NOMO-1 treated with dmso at 0.1 percent for 144 hours (cell line): ENCODE measurements around the gene NOTCH3.

Source experiments
- DNase-seq: peaks from one replicate; lab custom pipeline; 2025; ENCODE audit not compliant: unreplicated experiment; lab: John Stamatoyannopoulos, UW

The NOTCH3 gene

DNA sequence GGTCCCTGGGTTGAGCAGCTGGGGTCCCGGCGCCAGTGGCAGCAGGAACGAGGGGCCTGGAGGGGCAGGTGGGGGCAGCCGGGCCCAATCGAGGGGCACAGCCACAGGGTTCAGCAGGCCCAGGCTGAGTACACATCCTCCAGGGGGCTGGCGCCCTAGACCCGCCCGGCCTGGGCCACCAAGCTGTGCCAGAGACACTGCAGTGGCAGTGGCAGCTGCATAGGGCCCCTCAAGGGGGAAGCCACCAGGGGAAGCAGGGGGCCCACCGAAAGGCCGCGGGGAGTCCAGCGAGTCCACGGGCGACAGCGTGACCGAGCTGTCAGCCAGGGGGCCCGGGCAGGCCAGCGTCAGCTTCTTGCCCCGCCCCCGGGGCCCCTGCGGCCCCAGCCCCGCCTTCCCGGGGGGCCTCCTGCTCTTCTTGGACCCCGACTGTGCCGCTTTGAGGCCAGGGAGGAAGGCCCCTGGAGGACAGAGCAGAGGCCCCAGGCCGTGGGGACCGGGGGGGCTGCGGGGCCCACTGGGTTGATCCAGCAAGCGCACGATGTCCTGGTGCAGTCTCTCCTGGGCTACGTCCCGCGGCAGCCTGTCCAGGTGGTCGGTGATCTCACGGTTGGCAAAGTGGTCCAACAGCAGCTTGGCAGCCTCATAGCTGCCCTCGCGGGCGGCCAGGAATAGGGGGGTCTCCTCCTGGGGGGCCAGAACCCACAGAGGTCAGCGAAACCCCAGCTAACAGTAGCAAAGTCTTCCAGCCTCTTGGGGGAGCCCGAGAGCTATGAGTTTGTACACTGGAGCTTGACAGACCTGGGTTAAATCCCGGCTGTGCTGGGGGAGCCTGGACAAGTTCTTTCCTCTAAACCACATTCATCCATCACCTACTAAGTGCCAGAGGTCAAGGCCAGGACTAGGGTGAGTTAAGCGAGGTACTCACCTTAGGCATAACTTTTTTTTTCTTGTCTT is 39.5 kb downstream of the NOTCH3 start:
- DNase-seq: no peak

DNA sequence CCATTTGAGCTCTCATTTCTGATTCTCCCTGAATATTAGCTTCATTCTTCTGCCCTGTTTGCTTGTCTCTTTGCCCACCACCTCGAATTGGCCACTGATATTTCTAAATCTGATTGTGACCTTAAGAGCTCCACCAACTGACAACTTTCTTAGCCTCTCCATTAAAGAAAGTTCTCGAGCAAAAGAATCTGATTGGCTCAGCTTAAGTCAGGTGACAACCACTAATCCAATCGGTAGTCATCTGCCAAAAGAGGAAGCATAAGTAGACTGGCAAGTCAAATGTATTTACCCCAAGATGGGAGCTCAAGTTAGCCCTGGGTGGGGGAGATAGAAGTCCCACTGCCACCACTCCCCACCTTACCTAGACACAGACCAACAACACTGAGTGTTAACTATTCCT is 41.5 kb downstream of the NOTCH3 start:
- DNase-seq: no peak

DNA sequence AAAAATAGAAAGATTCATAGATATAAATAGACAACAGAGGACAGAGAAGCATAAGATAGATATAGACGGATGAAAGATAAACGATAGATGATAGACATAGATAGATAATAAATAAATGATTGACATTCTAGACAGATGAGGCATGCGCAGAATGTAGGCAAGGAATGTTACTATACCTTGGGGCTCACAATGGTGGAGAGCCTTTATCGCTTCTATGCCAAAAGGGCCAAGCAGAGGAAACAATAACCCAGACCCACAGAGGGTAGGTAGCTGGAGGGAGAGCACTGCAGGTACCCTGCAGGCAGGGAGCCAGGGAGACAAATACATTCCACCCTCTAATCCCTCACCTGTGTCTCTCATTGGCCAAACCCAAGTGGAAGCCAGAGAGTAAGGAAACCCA is 44.4 kb downstream of the NOTCH3 start:
- no peak for DNase-seq

DNA sequence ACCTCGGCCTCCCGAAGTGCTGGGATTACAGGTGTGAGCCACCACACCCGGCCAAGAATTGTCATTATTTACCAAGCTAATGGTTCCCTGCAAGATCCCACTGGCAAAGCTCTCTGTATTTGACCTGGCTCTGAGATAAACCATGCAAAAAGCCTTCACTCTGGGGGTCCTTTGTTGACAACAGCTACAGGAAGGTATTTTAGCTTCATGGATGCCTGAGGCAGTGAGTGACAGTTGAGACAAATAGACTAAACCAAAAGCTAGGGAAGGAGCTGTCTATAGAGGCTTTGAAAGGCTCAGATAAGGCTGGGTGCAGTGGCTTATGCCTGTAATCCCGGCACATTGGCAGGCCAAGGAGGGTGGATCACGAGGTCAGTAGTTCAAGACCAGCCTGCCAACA is 45.5 kb downstream of the NOTCH3 start:
- DNase-seq: no peak

DNA sequence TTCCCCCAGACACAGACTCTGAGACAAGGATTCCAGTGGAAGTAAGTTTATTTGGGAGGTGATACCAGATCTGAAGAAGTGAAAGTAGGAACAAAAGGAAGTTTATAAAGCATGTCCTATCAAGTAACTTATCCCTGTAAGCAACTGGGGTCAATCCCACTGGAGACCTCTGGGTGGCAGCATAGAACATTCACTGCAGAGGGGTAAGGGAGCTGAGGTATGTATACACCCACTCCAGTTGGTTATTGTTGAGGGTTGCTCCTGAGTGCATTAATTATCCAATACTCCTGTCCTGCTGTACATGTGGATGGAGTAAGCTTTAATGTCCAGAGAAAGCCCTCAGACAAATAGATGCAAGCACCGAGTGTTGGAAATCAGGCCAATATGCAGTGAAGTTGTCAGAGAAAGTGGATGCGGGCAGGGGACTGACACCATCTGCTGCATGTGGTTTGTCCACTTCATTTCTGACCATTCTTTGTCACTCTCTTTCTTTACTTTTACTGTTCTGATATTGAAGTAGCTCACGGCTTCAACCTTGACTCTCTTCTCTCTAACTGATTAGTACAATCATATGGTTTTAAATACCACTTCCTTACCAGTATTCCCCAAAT is 46.7 kb downstream of the NOTCH3 start:
- DNase-seq: no peak

DNA sequence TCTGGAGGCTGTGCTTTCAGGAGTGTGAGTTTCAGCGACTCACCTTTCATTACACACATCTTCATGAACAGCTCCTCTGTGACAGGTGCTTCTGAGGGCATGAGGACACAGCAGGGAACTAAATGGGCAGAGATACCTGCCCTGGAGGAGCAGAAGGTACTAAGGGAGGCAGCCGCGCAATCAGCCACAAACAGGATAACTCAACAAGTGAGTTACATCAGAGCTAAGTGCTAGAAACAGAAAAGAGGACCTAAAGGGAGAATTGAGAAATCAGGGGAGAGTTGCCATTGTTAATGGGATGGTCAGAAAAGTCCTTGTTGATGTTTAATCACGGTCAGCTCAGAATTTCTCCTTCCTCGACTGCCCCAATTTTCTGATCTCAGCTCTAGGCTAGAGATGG is 51.1 kb downstream of the NOTCH3 start:
- DNase-seq: peak; percentile 37

DNA sequence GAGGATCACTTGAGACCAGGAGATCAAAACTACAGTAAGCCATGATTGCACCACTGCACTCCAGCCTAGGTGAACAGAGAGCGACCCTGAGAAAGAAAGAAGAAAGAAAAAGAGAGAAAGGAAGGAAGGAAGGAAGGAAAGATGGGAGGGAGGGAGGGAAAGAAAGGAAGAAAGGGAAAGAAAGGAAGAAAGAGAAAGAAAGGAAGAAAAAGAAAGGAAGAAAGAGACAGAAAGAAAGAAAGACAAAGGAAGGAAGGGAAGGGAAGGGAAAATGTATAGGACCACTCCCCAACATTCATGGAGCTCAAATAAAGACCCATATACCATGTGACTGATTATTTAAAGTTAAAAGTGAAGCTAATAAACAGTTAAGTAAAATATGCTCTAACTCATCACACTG is 53.7 kb downstream of the NOTCH3 start:
- no peak for DNase-seq

DNA sequence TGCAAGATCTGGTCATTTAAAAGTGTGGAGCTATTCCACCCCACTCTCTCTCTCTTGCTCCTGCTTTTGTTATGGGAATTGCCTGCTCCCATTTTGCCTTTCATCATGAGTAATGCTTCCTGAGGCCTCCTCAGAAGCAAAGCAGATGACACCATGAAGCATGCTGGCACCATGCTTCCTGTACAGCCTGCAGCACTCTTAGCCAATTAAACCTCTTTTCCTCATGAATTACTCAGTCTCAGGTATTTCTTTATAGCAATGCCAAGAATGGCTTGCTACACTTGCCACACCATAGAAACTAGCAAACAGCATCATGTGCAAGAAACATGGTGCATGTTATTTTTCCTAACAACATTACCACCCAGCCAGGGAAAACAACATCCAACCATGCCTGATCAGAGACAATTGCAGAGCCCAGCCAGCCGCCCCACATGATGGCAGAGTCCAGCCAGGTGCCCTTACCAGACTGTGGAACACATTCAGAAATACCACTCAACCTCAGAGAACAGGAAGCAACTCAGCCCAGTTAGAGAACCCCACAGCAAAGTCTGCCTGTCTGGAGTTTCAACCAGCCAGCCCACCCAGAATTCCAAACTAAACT is 56.6 kb downstream of the NOTCH3 start:
- DNase-seq: no peak

DNA sequence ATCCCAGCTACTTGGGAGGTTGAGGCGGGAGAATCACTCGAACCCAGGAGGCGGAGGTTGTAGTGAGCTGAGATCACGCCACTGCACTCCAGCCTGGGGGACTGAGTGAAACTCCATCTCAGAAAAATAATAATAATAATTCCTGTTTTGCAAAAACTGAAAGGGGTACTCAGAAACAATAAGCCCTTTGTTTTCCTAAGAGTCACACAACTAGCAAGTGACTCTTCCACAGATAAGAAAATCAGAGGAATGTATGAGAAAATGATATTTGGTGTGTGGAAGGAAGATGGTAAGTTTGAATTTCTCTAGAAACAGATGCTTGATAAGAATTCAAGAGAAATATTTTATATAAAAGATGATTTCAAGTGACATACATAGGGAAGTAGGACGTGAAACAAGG is 58.5 kb downstream of the NOTCH3 start:
- DNase-seq: no peak

DNA sequence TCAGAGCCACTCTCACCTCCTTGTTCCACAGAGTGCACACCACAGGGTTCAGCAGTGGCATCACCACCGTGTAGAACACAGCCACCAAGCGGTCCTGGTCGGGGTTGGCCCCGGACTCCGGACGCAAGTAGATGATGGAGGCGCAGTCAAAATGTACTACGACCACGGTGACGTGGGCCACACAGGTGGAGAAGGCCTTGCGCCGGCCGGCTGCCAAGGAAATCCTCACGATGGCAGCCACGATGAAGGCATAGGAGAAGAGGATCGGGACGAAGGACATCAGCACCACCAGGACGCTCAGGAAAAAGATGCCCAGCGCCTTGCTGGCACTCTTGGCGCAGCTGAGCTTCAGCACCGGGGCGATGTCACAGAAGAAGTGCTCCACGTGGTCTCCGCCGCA is 59.7 kb downstream of the NOTCH3 start:
- DNase-seq: no peak

DNA sequence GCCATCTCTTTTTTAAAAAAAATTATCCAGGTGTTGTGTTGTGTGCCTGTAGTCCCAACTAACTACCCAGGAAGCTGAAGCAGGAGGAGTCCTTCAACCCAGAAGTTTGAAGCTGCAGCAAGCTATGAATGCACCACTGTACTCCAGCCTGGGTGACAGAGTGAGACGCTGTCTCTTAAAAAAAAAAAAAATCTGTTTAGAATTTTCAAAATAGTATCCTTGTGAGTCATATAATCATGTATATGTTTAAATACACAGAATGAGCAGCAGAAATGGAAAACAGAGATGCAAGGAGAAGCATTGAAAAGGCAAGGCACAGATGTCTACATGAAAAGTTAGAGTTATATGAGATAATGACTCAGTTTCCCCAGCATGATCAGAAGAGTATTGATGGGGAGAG is 62.4 kb downstream of the NOTCH3 start:
- DNase-seq: no peak

DNA sequence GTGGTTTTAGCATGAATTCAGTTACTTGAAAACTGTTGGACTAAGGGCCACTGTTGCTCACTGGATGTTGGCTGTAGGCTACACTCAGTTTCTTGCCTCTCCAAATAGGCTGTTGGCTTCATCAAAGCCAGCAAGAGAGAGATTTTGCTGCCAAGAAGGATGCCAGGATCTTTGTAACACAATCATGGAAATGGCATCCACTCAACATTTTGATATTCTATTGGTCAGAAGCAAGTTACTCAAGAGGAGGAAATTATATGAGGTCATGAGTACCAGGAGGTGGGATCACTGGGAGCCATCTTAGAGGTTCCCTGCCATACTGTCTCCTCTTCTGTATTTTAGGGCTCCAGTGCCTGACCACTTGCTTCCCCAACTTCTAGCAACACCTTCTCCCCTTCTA is 63.0 kb downstream of the NOTCH3 start:
- DNase-seq: no peak

DNA sequence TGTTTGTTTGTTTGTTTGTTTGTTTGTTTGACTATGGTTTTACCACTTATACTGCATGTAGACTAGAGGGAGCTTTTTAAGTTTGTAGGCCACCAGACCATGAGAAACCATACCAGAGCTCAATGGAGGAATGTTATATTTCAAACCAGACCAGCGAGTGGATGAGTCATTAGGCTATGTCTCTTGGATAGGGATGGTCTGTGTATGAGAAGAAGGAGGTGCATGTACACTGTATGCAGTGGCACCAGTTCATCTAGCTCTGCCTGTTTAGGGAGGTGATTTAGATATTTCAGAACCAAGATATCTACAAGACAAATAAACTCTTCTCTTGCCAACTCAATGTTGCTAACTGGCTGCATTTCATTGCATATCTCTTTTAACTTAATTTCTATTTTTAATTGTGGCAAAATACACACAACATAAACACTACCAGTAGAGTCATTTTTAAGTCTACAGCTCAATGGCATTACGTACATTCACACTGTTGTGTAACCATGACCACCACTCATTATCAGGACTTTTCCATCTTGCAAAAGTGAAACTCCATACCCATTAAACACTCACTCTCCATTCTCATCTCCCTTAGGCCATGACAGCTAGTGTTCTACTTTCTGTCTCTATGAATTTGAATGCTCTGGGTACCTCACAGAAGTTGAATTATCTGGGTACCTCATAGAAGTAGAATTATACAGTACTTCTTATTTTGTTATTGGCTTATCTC is 64.4 kb downstream of the NOTCH3 start:
- DNase-seq: no peak

DNA sequence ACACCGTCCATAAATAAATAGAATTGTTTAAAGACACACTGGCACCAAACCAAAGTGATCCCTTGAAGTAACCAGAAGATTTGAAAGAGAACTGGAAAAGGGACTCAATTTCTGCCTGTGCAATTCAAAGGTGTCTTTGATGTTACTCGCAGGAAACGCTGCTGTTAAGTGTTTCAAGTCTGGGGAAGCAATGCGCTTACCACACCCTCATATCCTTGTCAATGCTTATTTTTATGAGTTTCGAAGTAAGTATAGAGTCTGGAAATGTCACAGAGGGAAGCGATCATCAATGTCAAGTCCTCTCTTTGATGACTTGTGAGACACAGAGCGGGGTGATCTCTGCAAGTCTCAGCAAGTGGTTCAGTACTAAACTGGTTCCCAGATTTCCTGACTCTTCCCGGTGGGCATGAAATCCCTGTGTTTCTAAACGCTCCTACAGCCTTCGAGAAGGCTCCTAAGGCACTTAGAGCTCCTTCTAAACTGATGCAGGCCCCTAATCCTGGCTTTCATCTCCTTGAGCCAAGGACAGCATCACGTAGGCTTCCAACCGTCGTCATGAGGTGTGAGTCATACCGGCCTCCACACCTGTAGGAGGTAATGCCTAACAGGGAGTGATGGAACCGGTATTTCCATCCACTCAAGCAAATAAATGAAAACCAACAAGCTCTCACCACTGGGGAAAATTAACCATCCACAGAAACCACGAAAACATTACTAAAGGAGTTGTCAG is 70.8 kb downstream of the NOTCH3 start:
- DNase-seq: no peak

DNA sequence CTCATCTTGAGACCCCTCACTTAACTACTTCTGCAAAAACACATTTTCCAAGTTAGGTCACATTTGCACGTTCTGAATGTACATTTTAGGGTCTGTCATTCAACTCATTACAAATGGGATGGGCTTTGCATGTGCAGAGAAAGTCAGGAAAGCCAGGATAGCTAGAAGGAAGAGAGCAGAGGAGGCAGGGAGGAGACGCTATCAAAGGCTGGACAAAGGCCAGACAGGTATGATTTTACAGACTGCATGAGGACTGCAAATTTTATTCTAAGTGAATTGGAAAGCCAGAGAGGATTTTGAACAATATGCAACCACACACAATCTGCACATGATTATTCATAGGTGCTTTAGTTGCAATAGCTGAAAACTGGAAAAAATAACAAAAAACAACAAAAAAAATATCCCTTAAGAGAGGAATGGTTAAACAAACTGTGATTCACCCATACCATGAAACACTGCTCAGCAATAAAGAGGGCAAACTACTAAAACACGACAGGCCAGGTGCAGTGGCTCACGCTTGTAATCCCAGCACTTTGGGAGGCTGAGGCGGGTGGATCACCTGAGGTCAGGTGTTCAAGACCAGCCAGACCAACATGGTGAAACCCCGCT is 72.5 kb downstream of the NOTCH3 start:
- DNase-seq: no peak

DNA sequence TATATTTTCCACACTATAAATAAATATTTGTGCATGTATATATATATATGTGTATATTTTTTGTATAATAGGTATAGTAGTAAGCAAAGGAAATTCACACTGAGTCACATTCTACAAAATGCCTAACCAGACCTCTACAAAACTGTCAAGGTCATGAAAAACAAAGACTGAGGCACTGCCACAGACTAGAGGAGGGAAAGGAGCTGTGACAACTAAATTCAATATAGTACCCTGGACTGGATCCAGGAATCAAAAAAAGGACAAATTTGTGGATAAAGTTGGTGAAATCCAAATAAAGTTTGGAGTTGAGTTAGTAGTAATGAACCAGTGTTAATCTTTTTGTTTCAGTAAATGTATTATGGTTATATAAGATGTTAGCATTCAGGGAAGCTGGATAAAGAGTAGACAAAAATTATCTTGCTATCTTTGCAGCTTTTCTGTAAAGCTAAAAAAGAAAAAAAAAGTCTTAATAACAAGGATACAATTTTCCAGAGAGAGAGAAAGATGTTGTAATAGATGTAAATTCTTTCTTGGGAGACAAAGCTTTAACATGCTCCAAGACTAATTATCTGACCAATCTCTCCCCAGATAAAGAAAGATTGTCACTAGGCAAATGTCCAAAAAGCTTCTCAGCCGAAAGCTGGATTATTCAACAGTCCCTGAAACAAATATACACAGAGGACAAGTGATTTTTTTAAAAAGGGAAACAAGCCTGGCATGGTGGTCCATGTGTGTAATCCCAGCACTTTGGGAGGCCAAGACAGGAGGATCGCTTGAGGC is 74.5 kb downstream of the NOTCH3 start:
- DNase-seq: no peak

DNA sequence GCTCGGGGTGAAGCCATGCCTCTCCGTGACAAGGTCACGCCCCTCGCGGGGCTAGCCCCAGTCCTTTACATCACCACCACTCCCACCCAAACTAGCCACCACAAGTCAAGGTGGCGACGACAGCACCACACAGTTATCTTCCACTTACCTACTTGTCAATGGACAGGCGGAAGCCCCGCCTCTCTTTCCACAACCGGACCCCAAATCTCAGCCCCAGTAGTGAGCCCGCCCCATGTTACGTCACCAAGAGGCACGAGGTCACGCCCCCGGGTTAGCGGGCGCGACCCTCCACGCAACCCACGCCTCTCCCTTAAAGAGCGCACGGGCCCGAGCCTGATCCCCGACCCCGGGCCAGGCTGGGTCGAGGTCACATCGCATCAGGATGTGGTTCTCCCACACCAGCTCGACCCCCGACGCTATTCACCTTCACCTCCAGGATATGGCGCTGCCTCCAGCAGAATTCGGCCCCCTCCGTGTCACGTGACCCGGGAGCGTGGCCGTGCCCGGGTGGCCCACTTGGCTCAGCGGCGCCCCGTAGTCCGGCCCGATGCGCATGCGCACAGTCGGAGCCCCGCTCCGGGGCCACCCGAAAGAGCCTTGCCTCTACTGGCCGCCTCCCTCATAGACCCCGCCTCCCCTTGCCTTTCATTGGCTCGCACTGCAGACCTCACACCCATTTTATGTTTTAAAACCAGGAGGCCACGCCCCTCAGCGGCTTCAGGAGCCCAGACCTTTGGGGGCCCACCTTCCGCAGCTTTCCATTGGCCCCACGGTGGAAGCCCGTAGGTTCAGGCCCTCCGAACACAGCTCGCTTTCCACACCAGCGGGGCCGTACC is 75.3 kb downstream of the NOTCH3 start:
- peak; percentile 98 for DNase-seq

DNA sequence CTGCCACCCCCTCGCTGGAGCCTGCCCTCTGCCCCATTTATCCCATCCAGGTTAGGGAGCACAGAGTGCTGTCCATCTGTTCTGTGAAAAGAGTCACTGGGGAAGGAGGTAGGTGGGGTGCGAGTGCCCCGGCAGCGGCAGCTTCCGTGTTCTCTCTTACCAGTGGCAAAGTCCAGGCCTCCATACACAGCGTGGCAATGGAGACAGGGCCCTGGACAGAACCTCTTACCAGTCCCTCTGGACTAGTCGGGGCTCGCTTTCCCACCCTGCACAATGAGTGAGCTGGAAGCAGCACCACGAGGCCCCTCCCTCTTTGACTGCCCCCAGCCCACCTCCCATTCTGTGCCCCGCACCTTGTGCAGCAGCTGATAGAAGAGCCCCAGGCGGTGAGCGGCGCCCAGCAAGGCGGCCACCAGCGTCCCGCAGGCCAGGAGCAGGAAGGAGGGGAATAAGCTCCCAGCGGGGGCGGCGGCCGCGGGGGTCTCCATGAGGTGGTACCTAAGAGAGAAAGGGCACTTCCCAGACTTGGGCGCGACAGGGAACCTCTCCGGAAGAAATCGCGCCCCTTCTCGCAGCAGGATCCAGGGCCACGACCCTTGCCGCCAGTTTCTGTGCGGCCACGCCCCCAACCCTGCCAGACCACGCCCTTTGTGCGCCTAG is 76.1 kb downstream of the NOTCH3 start:
- DNase-seq: peak; percentile 15
